Measurements from ENCODE around the gene COG1.

Gene COG1

GRCh38 chr17:73175962-73176565, 16.8 kb upstream of the COG1 start:
- Histone ChIP-seq H3K36me3 (ENCODE audit: control insufficient read depth, insufficient read depth, low read length) (no peaks in the 10 kb centered on the region), H3K4me3 (ENCODE audit: low read length) (no peak overlapping the region), H4K8ac (ENCODE audit: low read depth, low read length) (no peak overlapping the region), H2BK120ac (ENCODE audit: low read depth, low read length) (no peak overlapping the region), H3K4me2 (ENCODE audit: low read length) (no peak overlapping the region), H2AK5ac (ENCODE audit: low read length) (no peak overlapping the region), H3K79me1 (ENCODE audit: low read length) (no peaks in the 10 kb centered on the region), H3K56ac (ENCODE audit: low read length) (no peak overlapping the region), H4K5ac (ENCODE audit: low read length) (no peak overlapping the region), H3K79me2 (ENCODE audit: control insufficient read depth, insufficient read depth, low read length) (no peaks in the 10 kb centered on the region), H3K4ac (ENCODE audit: low read depth, low read length) (no peak overlapping the region), H2BK15ac (replicated peaks; ENCODE audit: low read depth) (no peak overlapping the region), H3K18ac (ENCODE audit: low read length) (no peak overlapping the region), H3K27me3 (ENCODE audit: insufficient read depth, low read length, poor library complexity) (no peaks in the 10 kb centered on the region), H3K9ac (ENCODE audit: low read length) (no peak overlapping the region), H3K23ac (ENCODE audit: low read length) (no peak overlapping the region), H3K27ac (ENCODE audit: low read depth, low read length) (no peak overlapping the region), H2BK5ac (ENCODE audit: low read length) (no peak overlapping the region), H3K4me1 (ENCODE audit: control insufficient read depth, low read depth, low read length) (no peaks in the 10 kb centered on the region)
- DNase-seq, result no peak
- no CpG with 5 or more reads among the region's 10 CpGs for WGBS (ENCODE audit: extremely low coverage, insufficient coverage, low lambda C conversion rate)

DNA sequence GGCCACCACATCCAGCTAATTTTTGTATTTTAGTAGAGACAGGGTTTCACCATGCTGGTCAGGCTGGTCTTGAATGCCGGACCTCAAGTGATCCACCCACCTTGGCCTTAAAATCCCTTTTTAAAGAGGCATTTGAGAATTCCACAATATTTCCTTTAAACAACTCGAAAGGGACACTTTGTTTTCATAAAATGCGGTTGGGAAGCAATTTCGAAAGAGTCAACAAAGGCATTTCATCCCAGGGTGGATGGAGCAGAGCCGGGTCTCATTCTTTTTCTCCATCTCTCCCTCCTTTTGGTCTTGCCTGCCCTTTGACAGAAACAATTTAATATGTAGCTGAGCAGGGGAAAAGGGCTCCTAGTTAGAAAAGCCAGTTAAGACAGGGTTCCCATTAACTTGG, 13.5 kb upstream of the COG1 start:
- Histone ChIP-seq H3K4ac (ENCODE audit: low read depth, low read length) (no peak overlapping the region), H3K9ac (ENCODE audit: low read length) (no peak overlapping the region), H3K56ac (ENCODE audit: low read length) (no peak overlapping the region), H3K36me3 (ENCODE audit: control insufficient read depth, insufficient read depth, low read length) (no peaks in the 10 kb centered on the region), H2BK5ac (ENCODE audit: low read length) (no peak overlapping the region), H2AK5ac (ENCODE audit: low read length) (no peak overlapping the region), H4K5ac (ENCODE audit: low read length) (no peak overlapping the region), H3K79me2 (ENCODE audit: control insufficient read depth, insufficient read depth, low read length) (no peaks in the 10 kb centered on the region), H3K18ac (ENCODE audit: low read length) (no peak overlapping the region), H3K23ac (ENCODE audit: low read length) (no peak overlapping the region), H3K4me2 (ENCODE audit: low read length) (no peak overlapping the region), H4K8ac (ENCODE audit: low read depth, low read length) (no peak overlapping the region), H3K27ac (ENCODE audit: low read depth, low read length) (no peak overlapping the region), H2BK120ac (ENCODE audit: low read depth, low read length) (no peak overlapping the region), H3K27me3 (ENCODE audit: insufficient read depth, low read length, poor library complexity) (no peaks in the 10 kb centered on the region), H3K79me1 (ENCODE audit: low read length) (no peaks in the 10 kb centered on the region), H3K4me1 (ENCODE audit: control insufficient read depth, low read depth, low read length) (no peaks in the 10 kb centered on the region), H3K4me3 (ENCODE audit: low read length) (no peak overlapping the region), H2BK15ac (replicated peaks; ENCODE audit: low read depth) (no peak overlapping the region)
- no peak for DNase-seq
- WGBS (ENCODE audit: extremely low coverage, insufficient coverage, low lambda C conversion rate), result no CpG with 5 or more reads among the region's 5 CpGs

GRCh38 chr17:73179878-73180277, 13.0 kb upstream of the COG1 start:
- no peaks in the 10 kb centered on the region for H3K36me3 ChIP-seq (ENCODE audit: control insufficient read depth, insufficient read depth, low read length)
- no peak overlapping the region for H4K5ac ChIP-seq (ENCODE audit: low read length)
- H3K4me3 ChIP-seq (ENCODE audit: low read length), result no peak overlapping the region
- H3K4me1 ChIP-seq (ENCODE audit: control insufficient read depth, low read depth, low read length), result no peaks in the 10 kb centered on the region
- no peak overlapping the region for H3K23ac ChIP-seq (ENCODE audit: low read length)
- H3K9ac ChIP-seq (ENCODE audit: low read length), result no peak overlapping the region
- H3K4ac ChIP-seq (ENCODE audit: low read depth, low read length), result no peak overlapping the region
- H2BK15ac ChIP-seq (replicated peaks; ENCODE audit: low read depth), result no peak overlapping the region
- H2BK120ac ChIP-seq (ENCODE audit: low read depth, low read length), result no peak overlapping the region
- H3K79me2 ChIP-seq (ENCODE audit: control insufficient read depth, insufficient read depth, low read length), result no peaks in the 10 kb centered on the region
- H4K8ac ChIP-seq (ENCODE audit: low read depth, low read length), result no peak overlapping the region
- H3K27me3 ChIP-seq (ENCODE audit: insufficient read depth, low read length, poor library complexity), result no peaks in the 10 kb centered on the region
- no peaks in the 10 kb centered on the region for H3K79me1 ChIP-seq (ENCODE audit: low read length)
- H2BK5ac ChIP-seq (ENCODE audit: low read length), result no peak overlapping the region
- no peak overlapping the region for H3K27ac ChIP-seq (ENCODE audit: low read depth, low read length)
- H3K4me2 ChIP-seq (ENCODE audit: low read length), result no peak overlapping the region
- no CpG with 5 or more reads among the region's 3 CpGs for WGBS (ENCODE audit: extremely low coverage, insufficient coverage, low lambda C conversion rate)
- no peak for DNase-seq
- no peak overlapping the region for H2AK5ac ChIP-seq (ENCODE audit: low read length)
- no peak overlapping the region for H3K18ac ChIP-seq (ENCODE audit: low read length)
- no peak overlapping the region for H3K56ac ChIP-seq (ENCODE audit: low read length)

DNA sequence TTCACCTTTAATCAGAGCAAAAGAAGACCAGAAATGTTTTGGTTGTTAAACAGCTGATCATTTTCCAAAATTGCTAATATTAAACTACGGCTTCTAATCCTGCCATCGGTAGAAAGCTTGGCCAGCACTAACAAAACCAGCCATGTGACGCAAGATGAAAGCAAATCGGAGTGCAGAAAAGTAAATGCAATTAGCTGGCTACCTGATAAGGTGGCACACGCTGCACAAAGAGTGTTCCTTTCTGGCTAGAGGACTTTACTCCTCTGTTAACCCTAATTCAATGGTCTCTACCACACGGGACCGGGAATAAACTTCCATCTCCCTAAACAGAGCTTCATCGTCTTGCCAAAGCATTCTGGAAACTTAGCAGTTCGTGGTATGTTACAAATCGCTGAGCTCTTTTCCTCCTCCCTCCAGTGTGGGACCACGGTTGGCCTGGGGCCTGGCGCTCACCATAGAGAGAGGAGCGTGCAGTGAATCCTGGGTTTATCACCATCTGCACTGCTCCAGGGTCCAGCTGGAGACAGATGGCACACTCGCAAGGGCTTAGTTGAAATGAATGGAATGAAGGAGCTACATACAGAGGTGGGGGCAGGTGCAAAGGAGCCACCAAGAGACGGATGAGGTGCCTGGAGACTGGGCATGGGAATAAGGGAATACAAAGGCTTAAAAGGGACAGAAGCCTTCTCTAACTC, 10.1 kb upstream of the COG1 start:
- Histone ChIP-seq H2BK120ac (ENCODE audit: low read depth, low read length) (no peak overlapping the region), H3K23ac (ENCODE audit: low read length) (no peak overlapping the region), H3K79me1 (ENCODE audit: low read length) (no peaks in the 10 kb centered on the region), H3K56ac (ENCODE audit: low read length) (no peak overlapping the region), H3K4me2 (ENCODE audit: low read length) (no peak overlapping the region), H3K9ac (ENCODE audit: low read length) (no peak overlapping the region), H3K18ac (ENCODE audit: low read length) (no peak overlapping the region), H4K5ac (ENCODE audit: low read length) (no peak overlapping the region), H3K4ac (ENCODE audit: low read depth, low read length) (no peak overlapping the region), H3K36me3 (ENCODE audit: control insufficient read depth, insufficient read depth, low read length) (no peaks in the 10 kb centered on the region), H2AK5ac (ENCODE audit: low read length) (no peak overlapping the region), H3K79me2 (ENCODE audit: control insufficient read depth, insufficient read depth, low read length) (no peaks in the 10 kb centered on the region), H3K4me1 (ENCODE audit: control insufficient read depth, low read depth, low read length) (no peaks in the 10 kb centered on the region), H2BK5ac (ENCODE audit: low read length) (no peak overlapping the region), H3K27ac (ENCODE audit: low read depth, low read length) (no peak overlapping the region), H3K27me3 (ENCODE audit: insufficient read depth, low read length, poor library complexity) (no peaks in the 10 kb centered on the region), H3K4me3 (ENCODE audit: low read length) (no peak overlapping the region), H2BK15ac (replicated peaks; ENCODE audit: low read depth) (no peak overlapping the region), H4K8ac (ENCODE audit: low read depth, low read length) (no peak overlapping the region)
- no CpG with 5 or more reads among the region's 15 CpGs for WGBS (ENCODE audit: extremely low coverage, insufficient coverage, low lambda C conversion rate)
- DNase-seq, result no peak

GRCh38 chr17:73184136-73184993, 8.5 kb upstream of the COG1 start:
- Histone ChIP-seq H3K27ac (ENCODE audit: low read depth, low read length) (no peak overlapping the region), H3K79me1 (ENCODE audit: low read length) (no peaks in the 10 kb centered on the region), H2BK15ac (replicated peaks; ENCODE audit: low read depth) (no peak overlapping the region), H3K4me1 (ENCODE audit: control insufficient read depth, low read depth, low read length) (no peaks in the 10 kb centered on the region), H3K23ac (ENCODE audit: low read length) (no peak overlapping the region), H4K8ac (ENCODE audit: low read depth, low read length) (no peak overlapping the region), H2BK120ac (ENCODE audit: low read depth, low read length) (no peak overlapping the region), H3K18ac (ENCODE audit: low read length) (no peak overlapping the region), H2AK5ac (ENCODE audit: low read length) (no peak overlapping the region), H3K9ac (ENCODE audit: low read length) (no peak overlapping the region), H2BK5ac (ENCODE audit: low read length) (no peak overlapping the region), H3K79me2 (ENCODE audit: control insufficient read depth, insufficient read depth, low read length) (no peaks in the 10 kb centered on the region), H3K36me3 (ENCODE audit: control insufficient read depth, insufficient read depth, low read length) (no peaks in the 10 kb centered on the region), H3K4me3 (ENCODE audit: low read length) (no peak overlapping the region), H3K4me2 (ENCODE audit: low read length) (no peak overlapping the region), H3K4ac (ENCODE audit: low read depth, low read length) (no peak overlapping the region), H3K56ac (ENCODE audit: low read length) (no peak overlapping the region), H3K27me3 (ENCODE audit: insufficient read depth, low read length, poor library complexity) (no peaks in the 10 kb centered on the region), H4K5ac (ENCODE audit: low read length) (no peak overlapping the region)
- WGBS (ENCODE audit: extremely low coverage, insufficient coverage, low lambda C conversion rate), result no CpG with 5 or more reads among the region's 9 CpGs
- DNase-seq, result no peak
